HG02763 (cell line): Measurements from ENCODE around the gene SUMO3.

ENCODE experiments used
- ATAC-seq: cut with Tn5 transposase; IDR thresholded peaks from one replicate; pipeline ENCODE4 v1.9.1; 2021; ENCODE audit warnings: mild to moderate bottlenecking, moderate library complexity; ENCODE audit not compliant: unreplicated experiment

The SUMO3 gene

GRCh38 chr21:44817914-44818639 is at the start of gene SUMO3:
Gene SUMO3 (minus strand): TSS chr21:44818062. CDS start chr21:44817968, 94 bp downstream.
- ATAC-seq = peak; percentile 71

GRCh38 chr21:44867464-44867863 is 49.6 kb upstream of the SUMO3 start:
- ATAC-seq = no peak

GRCh38 chr21:44866780-44867179 is 48.9 kb upstream of the SUMO3 start:
- no peak for ATAC-seq

- ATAC-seq = no peak
These were observed 47.9 kb upstream of the SUMO3 start for GRCh38 chr21:44865561-44866280.

- ATAC-seq = no peak
These were observed 45.2 kb upstream of the SUMO3 start for GRCh38 chr21:44862869-44863685.

GRCh38 chr21:44858791-44859190 is 40.9 kb upstream of the SUMO3 start:
- ATAC-seq = no peak

GRCh38 chr21:44858291-44858690 is 40.4 kb upstream of the SUMO3 start:
- no peak for ATAC-seq

- no peak for ATAC-seq
These were observed 39.4 kb upstream of the SUMO3 start for GRCh38 chr21:44857127-44857892.

GRCh38 chr21:44856131-44856530 is 38.3 kb upstream of the SUMO3 start:
- ATAC-seq = no peak

- ATAC-seq = no peak
These were observed 37.7 kb upstream of the SUMO3 start for GRCh38 chr21:44855572-44855971.

- no peak for ATAC-seq
These were observed 37.0 kb upstream of the SUMO3 start for GRCh38 chr21:44854664-44855446.

GRCh38 chr21:44854391-44854663 is 36.5 kb upstream of the SUMO3 start:
- ATAC-seq = no peak

GRCh38 chr21:44853601-44854390 is 35.9 kb upstream of the SUMO3 start:
- ATAC-seq = no peak

GRCh38 chr21:44850905-44851657 is 33.2 kb upstream of the SUMO3 start:
- ATAC-seq = no peak

GRCh38 chr21:44850208-44850800 is 32.4 kb upstream of the SUMO3 start:
- no peak for ATAC-seq

- no peak for ATAC-seq
These were observed 31.8 kb upstream of the SUMO3 start for GRCh38 chr21:44849616-44850130.

GRCh38 chr21:44848821-44849521 is 31.1 kb upstream of the SUMO3 start:
- ATAC-seq = no peak
